Vagina (tissue), 2 donors: ENCODE results near the gene ZNF827. TPM values are rescaled to one million over a fixed set of nuclear protein-coding genes. Genes with fewer than 3 reads are reported as not detected.

ENCODE experiments used
- DNase-seq, 2 donors: peaks; one replicate each; pipeline ENCODE4 v3.0.0-alpha.2; 2017; ENCODE audit errors: extremely low spot score in 2 of 2
- H3K27ac ChIP-seq: fragments of 200-600 bp; sonication (generic); one replicate; pipeline ENCODE4 v1.5.1; 2019
- H3K27me3 ChIP-seq: fragments of 200-600 bp; sonication (generic); one replicate; pipeline ENCODE4 v1.5.1; 2019
- H3K36me3 ChIP-seq, 2 donors: fragments of 200-600 bp; sonication (generic); one replicate each; pipeline ENCODE4 v1.5.1; 2017 to 2019
- H3K4me1 ChIP-seq: fragments of 200-600 bp; sonication (generic); one replicate; pipeline ENCODE4 v1.5.1; 2019
- H3K4me3 ChIP-seq, 2 donors: fragments of 200-600 bp; sonication (generic); 1 replicate in 1 of 2; 2 replicates in 1 of 2; pipeline ENCODE4 v1.5.1; 2016 to 2019
- H3K9me3 ChIP-seq: fragments of 200-600 bp; sonication (generic); one replicate; pipeline ENCODE4 v1.5.1; 2019
- POLR2A ChIP-seq, 2 donors: fragments of 450-650 bp; IDR thresholded peaks; one replicate each; pipeline ENCODE4 v1.6.1; 2017; ENCODE audit warnings: antibody characterized with exemption in 2 of 2, mild to moderate bottlenecking in 2 of 2, moderate library complexity in 2 of 2
- POLR2AphosphoS5 ChIP-seq, 2 donors: sonication (generic); formaldehyde crosslinking; IDR thresholded peaks; one replicate each; pipeline ENCODE4 v1.9.0; 2017; ENCODE audit warnings: antibody characterized with exemption in 2 of 2, mild to moderate bottlenecking in 2 of 2, low read depth in 1 of 2; ENCODE audit not compliant: insufficient read depth in 1 of 2
- intact Hi-C: fragments of 100-400 bp; cut with DNase I; formaldehyde crosslinking; loops from one replicate; pipeline ENCODE4 v1.15.1; 2023
- total RNA-seq: library from RNA; depleted of rRNA; stranded (reverse); fragments of >200 nt; gene quantifications from one replicate; pipeline ENCODE4 v1.2.3, GENCODE V29; 2016
- TF ChIP-seq, protein P1 (sequence below), 3 experiments: fragments of 450-650 bp in 2 of 3; fragments of 200-600 bp in 1 of 3; sonication (generic) in 1 of 3; IDR thresholded peaks; one replicate each; pipeline ENCODE4 v1.5.1; 2017 to 2019; ENCODE audit warnings: antibody characterized with exemption in 3 of 3, mild to moderate bottlenecking in 2 of 3, moderate library complexity in 2 of 3

The ZNF827 gene
- total RNA-seq, 1 donor from 2014 or later, result 19.2 TPM

DNA sequence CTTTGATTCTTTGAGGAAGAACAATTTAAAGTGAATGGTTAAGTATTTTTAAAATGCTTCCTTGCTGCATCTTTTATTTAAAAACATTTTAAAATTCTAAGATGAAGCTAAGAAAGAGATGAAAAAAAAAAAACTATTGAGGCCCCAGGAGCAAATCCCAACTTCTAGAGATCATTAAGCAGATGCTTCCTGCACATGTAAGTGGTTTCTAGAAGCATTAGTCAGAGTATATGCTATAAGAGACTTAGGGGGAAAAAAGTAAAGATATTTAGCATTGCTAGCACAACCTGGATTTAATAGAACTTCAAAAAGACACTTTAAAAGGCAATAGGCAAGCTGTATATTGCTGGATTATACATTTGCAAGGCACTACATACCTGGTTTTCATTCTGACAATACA lies 64.7 kb downstream of the ZNF827 start:
- H3K4me1 ChIP-seq, result no peaks in the 10 kb centered on the region
- no peaks in the 10 kb centered on the region for H3K9me3 ChIP-seq
- no peaks in the 10 kb centered on the region for H3K27me3 ChIP-seq
- TF ChIP-seq POLR2A (IDR thresholded peaks at IDR 0.05), result no peak
- TF ChIP-seq, protein P1, sequence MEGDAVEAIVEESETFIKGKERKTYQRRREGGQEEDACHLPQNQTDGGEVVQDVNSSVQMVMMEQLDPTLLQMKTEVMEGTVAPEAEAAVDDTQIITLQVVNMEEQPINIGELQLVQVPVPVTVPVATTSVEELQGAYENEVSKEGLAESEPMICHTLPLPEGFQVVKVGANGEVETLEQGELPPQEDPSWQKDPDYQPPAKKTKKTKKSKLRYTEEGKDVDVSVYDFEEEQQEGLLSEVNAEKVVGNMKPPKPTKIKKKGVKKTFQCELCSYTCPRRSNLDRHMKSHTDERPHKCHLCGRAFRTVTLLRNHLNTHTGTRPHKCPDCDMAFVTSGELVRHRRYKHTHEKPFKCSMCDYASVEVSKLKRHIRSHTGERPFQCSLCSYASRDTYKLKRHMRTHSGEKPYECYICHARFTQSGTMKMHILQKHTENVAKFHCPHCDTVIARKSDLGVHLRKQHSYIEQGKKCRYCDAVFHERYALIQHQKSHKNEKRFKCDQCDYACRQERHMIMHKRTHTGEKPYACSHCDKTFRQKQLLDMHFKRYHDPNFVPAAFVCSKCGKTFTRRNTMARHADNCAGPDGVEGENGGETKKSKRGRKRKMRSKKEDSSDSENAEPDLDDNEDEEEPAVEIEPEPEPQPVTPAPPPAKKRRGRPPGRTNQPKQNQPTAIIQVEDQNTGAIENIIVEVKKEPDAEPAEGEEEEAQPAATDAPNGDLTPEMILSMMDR (IDR thresholded peaks at IDR 0.05), result no peak
- TF ChIP-seq POLR2AphosphoS5 (IDR thresholded peaks at IDR 0.05; ENCODE audit: insufficient read depth in 1 of 2, low read depth in 1 of 2), result no peak
- H3K27ac ChIP-seq, result no peak overlapping the region
- no peaks in the 10 kb centered on the region for H3K36me3 ChIP-seq
- DNase-seq, result no peak
- intact Hi-C loops, result no loop called here
- H3K4me3 ChIP-seq, result no peak overlapping the region

DNA sequence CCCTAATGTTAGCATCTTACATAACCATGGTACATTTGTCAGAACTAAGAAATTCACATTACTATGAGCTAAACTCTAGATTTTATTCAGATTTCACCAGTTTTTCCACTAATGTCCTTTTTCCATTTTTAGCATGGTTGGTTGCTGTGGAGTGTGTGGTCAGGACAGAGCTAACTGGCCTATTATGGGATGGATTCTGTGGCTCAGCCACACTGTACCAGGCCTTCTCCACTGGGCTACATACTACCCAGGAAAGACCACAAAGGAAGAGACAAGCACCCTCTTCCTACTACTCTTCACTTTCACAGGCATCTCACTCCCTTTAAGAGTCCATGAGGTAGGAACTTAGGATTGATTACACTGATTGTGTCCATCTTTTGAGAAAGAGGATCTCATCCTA lies 67.4 kb downstream of the ZNF827 start:
- no peak overlapping the region for H3K27ac ChIP-seq
- no peaks in the 10 kb centered on the region for H3K4me1 ChIP-seq
- TF ChIP-seq POLR2AphosphoS5 (IDR thresholded peaks at IDR 0.05; ENCODE audit: insufficient read depth in 1 of 2, low read depth in 1 of 2) (no peak), POLR2A (IDR thresholded peaks at IDR 0.05) (no peak)
- TF ChIP-seq, protein P1 (IDR thresholded peaks at IDR 0.05), result no peak
- H3K4me3 ChIP-seq, result no peak overlapping the region
- no peaks in the 10 kb centered on the region for H3K36me3 ChIP-seq
- H3K9me3 ChIP-seq, result no peaks in the 10 kb centered on the region
- no peak for DNase-seq
- intact Hi-C loops, result no loop called here
- H3K27me3 ChIP-seq, result no peaks in the 10 kb centered on the region

DNA sequence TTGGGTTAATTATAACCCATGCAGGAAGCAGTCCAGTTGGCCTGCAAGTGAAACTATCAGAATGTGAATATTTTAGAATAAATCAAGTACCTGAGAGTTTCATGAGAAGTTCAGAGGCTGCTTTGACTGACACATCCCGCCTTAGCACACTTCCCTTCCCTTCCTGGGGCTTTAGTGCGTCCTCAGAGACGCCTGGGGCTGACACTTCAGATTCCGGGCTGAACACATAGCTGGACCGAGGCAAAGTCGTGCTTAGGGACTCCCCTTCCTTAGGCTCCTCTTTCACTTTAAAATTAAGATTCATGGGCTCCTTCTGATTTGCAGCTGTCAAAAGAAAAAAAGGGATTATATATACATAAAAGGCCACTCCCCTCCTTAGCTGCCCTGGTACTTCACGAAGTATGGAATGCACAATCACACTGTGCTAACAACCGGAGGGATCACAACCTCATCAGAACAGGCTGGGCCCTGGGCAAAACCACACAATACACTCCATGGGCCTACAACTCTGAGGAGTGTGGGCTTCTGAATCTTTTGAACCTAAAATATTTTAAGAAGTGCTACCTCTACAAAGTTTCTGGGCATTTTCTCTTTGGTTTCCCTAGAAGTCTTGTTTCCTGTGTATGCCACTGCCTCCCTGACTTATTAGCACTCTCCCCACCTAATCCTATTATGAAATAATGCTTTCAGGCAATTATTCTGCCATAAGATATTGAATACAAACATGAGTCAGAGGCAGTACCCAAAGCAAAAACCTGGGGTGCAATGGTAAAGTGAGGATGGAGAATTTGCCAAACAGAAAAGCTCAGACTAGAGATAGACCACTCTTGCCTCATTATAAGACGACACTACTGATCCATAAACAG lies 68.2 kb downstream of the ZNF827 start:
- TF ChIP-seq POLR2A (IDR thresholded peaks at IDR 0.05) (no peak), POLR2AphosphoS5 (IDR thresholded peaks at IDR 0.05; ENCODE audit: insufficient read depth in 1 of 2, low read depth in 1 of 2) (no peak)
- TF ChIP-seq, protein P1 (IDR thresholded peaks at IDR 0.05), result no peak
- H3K4me1 ChIP-seq, result no peaks in the 10 kb centered on the region
- intact Hi-C loops, result no loop called here
- no peak overlapping the region for H3K4me3 ChIP-seq
- H3K9me3 ChIP-seq, result no peaks in the 10 kb centered on the region
- no peaks in the 10 kb centered on the region for H3K27me3 ChIP-seq
- no peaks in the 10 kb centered on the region for H3K36me3 ChIP-seq
- no peak for DNase-seq
- no peak overlapping the region for H3K27ac ChIP-seq

DNA sequence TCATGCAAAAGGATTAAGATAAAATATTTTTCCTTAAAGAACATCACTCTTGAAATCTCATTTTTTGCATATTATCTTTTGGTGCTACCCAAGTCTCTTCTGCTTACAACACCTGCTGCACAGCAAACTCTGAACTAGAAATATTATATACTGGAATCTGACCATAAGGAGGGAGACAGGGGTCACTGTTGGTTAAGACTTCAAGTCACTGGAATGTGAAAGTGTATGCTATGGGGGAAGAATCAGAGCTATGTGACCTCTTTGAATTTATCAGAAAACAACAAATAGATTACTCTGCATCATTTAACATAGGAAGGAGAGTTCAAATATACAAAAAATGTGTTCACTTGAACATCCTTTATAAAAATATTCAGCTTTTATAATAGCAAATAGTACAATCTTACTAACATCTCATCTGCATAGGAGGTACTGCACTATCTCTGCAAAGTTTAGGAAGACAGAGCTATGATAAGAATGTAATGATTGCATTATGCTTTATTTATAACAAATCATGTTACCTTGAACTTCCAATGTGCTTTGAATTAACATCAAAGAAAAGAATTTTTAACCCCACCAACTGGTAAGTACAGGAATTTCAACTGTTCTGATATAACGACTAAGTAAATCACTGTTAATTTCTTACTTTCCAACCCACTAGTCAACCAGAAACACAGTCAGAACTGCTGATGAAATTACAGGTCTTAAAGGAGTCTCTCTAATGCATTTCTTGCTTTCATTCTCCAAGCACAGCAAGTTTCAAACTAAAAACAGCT lies 69.8 kb downstream of the ZNF827 start:
- Histone ChIP-seq H3K9me3 (no peaks in the 10 kb centered on the region), H3K27ac (no peak overlapping the region)
- intact Hi-C loops, result no loop called here

More for the DNA sequence above, 69.8 kb downstream of the ZNF827 start:
- TF ChIP-seq POLR2AphosphoS5 (IDR thresholded peaks at IDR 0.05; ENCODE audit: insufficient read depth in 1 of 2, low read depth in 1 of 2), result no peak
- TF ChIP-seq, protein P1 (IDR thresholded peaks at IDR 0.05), result no peak
- TF ChIP-seq POLR2A (IDR thresholded peaks at IDR 0.05), result no peak
- Histone ChIP-seq H3K4me3 (no peak overlapping the region), H3K4me1 (no peaks in the 10 kb centered on the region), H3K27me3 (no peaks in the 10 kb centered on the region), H3K36me3 (no peaks in the 10 kb centered on the region)
- DNase-seq, result no peak
